Stimulated activated CD8-positive, alpha-beta memory T cell treated with anti-CD3 and anti-CD28 coated beads, Interleukin-7, amount 100 ng/mL, for 48 hours (primary cell): ENCODE results near the gene LRP8.

Experiments used
- DNase-seq, 2 donors: peaks; one replicate each; pipeline ENCODE4 v3.0.0-alpha.2; 2020; ENCODE audit warnings: low read depth in 1 of 2; ENCODE audit errors: extremely low read depth in 1 of 2

LRP8 gene

DNA sequence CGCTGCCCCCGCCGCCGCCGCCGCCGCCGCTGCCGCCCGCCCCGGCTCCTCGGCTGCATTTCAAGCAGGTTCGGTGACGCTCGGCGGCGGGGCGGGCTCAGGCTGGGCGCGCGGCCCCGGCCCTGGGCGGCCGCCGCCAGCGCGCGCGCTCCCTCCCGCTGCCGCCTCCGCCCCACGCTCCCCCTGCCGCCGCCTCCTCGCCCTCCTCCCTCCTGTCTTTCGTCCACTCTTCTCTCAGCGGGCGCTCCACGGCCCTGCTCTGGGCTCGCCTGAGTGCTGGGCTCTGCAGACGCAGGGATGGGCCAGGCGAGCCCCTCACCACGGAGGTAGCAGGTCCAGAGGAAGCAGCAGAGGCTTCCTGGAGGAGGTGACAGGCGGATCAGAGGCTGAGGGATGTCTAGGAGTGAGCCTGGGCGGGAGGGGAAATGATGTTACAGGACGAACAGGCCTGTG lies at the start of gene LRP8:
LRP8 (minus strand) TSS at position 62 of the 453 bp plus-strand sequence. CDS start 158 bp downstream, outside the sequence.
- DNase-seq, result peak; percentile 67

DNA sequence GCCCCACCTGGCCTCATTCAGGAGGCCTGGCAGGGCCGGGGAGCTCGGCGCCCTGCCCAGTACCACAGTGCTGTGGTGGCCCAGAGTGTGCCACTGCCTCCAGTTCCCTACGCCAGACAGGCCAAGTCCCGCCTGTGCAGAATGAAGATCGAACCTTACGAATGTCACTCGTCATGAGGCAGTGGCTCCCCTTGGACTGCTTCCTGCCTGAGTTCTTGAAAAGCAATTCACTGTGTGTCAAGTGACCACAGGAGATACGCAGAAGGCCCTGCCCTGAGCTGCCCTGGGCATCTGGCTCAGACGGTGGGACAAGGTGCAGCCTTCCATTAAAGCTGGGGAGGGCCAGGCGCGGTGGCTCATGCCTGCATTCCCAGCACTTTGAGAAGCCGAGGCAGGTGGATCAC lies 49.6 kb upstream of the LRP8 start:
- no peak for DNase-seq

DNA sequence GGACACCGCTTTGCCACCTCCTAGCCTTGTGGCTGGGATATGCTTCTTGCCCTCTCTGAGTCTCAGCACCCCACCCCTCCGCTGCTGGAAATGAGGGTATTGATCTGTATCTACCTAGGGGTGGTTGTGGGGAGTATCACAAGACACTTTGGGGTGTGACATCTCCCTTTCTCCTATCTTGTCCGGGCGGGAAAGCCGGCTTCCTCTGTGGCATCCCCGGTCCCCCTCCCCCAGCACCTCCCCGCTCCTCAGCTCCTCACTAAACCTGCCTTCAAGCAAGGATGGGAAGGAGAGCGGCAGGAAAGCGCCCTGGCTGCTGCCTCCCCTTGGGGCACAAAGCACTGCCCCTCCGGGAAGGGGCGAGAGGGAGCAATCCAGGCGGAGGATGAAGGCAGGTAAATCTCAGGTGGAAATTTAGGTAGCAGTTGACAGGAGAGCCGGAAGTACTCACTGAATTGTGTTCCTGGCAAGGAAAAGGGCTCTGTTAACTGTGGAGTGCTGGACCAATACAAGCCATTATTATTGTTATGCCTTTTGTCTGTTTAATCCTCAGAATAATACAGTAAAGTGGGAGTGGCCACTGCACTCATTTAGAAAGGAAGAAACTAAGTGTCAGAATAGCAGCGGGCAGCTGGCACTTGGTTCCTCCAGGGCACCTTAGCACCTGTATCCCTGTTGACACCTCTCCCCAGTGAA lies 49.0 kb upstream of the LRP8 start:
- no peak for DNase-seq

DNA sequence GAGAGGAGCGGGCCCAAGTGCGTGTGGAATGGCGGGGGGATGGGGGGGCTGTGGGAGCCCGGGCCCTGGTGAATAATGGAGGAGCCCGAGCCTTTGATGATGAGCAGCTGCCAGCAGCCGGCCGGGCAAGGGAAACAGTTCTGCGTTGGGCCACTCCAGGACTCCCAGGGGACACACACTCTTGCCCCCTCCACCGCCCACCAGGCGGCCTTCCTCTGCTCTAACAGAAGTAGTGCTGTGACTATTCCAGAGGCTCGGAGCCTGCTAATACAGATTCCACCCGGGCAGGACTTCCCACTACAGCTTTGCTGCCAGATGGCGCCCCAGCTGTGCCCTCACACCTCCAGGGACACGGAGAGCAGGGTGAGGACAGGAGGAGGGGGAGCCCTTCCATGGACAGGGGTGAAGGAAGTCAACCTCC lies 48.2 kb upstream of the LRP8 start:
- DNase-seq, result no peak

DNA sequence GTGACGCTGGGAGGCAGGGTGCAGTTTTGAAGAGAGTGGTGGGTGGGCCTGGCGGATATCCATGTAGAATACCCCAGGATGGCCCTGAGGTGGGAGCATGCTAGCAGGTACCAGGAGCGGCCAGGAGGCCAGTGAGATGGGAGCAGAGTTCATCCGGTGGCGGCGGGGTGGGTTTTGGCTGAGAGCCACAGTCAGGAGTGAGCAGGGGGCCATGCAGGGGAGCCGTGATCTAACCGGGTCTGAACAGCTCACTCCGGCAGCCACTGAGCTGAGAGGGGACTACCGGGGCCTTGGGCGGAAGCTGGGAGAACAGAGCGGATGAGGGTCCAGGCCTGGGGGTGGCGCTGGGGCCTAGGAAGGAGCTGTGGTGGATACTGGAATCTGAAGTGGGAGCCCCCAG lies 47.6 kb upstream of the LRP8 start:
- no peak for DNase-seq

DNA sequence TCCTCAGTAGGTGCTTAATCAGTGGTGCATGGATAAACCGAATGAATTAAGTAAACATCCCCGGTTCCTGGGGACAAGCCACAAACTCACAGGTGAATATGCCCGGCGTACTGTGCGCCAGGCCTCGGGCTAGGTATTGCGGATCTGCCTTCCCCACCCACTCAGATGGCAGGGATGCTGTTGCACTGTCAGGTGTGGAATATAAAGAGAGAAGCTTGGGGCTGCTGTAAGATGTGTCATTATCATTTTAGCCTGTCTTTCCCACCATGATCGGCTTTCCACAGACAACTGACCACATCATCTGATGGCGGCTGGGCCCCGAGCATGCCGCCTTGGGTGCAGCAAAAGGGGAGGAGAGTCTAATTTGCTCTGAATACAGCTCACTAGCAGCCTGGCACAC lies 45.4 kb upstream of the LRP8 start:
- DNase-seq, result no peak

DNA sequence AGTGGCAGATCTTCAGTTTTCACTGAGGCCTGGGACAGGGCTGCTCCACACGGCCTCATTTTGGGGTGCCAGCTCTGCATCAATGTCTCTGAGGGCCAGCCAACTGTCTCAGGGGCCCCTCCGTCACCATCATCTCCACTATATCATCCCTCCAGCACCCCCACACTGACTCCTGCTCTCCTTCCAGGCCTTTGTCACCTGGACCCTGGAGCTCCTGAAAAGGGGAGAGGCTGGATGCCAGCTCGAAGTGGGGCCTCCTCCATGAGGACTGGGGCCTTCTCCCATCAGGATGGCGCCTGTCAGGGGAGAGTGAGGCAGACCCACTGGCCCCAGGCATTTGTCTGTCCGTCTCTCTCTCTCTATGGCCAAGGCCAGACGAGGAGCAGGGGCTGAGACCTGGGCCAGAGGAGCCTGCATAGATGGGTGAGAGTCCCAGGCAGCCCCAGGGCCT lies 44.7 kb upstream of the LRP8 start:
- no peak for DNase-seq

DNA sequence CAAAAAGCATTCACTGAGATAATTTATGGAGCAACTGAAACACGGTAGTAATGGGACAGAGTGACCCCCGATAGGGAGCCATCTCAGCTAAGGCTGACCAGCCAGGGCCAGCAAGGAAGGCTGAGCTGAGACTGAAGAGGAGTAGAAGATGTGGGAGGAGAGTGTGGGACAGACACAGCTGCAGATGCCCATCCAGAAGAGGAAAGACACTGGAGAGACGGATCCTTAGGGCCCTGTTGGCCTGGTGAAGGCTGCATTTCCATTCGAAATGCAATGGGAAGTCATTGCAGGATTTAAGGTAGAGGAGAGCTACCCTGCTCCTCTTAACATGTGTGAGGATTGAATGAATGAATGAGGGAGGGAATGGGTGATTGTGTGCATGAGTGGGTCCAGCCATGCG lies 44.0 kb upstream of the LRP8 start:
- DNase-seq, result no peak

DNA sequence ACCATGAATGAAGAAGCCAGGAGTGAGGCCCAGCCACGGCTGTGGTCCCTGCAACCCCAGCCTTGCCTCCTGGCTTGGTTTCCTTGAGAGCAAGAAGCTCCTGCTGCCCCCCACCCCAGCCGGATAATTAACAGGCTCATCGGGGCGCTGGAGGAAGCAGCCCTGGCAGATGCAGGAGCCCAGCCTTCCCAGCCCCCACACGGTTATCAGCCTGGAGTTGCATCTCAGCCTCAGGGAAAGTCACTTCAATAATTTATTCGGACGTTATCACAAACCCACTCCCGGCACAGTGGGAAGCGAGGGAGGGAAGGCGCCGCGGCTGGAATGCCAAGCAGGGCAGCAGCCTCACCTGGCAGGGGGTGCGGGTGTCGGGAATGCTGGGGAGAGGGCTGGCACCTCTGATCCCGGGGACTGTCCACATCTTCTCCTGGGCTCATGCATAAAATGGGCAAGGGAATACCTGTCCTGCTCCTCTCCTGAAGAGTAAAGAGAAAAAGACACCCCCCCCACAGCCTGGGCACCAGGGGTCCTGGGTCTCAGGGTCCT lies 43.3 kb upstream of the LRP8 start:
- DNase-seq, result no peak

DNA sequence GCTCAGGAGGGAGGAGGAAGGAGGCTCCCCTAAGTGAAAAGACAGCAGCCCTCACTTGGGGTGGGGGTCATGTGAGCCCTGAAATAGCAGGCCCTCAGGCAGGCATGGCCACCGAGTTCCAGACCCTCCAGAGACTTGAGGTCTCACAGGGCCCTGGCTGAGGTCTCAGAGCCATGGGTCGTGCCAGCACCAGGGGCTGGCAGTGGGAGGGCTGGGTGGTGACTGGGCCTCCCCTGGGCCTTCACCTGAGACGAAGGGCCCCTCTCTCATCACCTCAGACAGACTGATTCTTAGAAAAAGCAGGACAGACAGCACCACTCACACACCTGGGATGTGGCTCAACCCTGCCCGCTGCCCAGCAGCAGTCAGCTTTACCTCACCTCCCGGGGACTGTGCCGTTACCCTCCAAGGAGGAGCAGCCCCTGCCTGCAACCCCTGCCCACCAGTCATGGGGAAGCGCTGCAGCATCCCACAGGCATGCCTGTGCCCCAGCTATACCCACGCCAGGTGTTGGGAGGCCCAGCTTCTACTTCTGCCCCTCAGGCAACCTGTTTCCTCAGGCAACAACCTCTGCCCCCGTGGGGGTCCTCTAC lies 42.6 kb upstream of the LRP8 start:
- no peak for DNase-seq

DNA sequence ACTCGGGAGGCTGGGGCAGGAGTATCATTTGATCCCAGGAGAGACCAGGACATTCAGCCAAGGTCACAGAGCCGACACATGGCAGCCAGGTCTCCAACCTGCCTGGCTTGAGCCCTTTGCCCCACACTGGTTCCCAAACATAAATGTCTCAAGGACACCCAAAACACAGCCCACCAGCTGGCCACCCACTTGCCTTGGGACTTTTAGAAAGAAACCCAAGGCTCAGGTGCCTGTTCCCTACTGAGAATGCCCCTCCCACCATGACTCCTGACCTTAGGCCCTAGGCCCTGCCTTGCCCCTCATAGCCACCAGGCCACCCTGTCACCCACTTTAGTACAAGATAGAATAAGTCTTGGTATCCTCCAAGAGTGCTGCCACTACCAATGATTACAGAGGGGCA lies 41.9 kb upstream of the LRP8 start:
- no peak for DNase-seq

DNA sequence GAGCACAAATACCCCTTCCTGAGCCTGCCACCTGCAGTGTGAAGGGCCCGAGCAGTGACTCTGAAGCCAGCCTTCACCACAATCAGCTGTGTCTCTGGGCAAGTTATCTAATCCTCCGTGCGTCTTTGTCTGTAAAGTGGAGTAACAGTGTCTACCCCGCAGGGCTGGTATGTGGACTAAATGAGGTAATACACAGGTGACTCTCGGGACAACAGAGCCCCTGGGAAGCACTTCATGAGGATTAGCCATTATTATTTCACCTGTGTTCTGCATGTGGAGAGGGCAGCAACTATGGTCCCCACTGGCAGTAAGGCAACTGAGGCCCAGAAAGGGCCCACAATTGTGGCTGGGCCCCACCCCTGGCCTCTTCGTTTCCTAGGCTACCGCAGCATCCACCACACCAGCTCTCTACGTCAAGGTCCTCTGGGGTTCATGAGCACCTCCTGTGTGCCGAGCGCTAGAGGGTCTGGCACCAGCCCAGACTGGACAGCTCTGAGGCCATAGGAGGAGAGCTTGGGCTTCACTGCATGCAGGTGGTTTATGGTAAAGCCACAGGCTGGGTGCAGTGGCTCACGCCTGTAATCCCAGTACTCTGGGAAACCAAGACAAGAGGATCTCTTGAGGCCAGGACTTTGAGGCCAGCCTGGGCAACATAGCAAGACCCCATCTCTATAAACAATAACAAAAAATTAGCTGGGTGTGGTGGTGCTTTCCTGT lies 41.3 kb upstream of the LRP8 start:
- no peak for DNase-seq

DNA sequence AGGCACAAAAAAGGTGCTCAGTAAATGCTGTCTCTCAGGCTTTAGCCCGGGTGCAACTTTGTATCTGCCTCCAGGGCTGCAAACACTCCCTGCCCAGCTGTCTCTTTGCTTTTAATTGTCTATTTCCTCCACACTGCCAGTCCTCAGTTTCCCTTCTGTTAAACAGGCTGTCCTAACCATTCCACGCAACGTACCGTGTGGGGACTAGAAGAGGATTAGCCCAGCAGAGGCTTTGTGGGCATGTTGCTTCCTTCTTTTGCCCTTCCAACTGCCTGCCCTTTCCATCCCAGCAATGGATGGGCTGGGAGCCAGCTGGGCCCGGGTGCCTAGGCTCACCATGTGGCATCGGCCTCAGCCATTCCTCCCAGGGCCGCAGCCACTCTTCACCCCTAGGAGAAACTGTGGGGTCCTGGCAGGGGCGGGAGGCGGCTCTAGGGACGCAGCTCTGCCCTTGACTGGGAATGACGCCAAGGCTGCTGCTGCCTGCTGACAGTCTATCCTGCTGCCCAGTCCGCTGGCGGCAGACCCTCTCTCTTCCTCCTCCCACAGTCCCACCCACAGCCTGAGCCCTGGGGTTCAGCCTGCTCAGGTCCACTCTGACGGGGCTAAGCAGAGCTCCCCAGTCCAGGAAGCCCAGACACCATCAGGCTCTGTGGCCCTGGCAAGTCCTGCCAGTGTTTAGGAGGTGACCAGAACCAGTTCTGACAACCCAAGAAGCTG lies 40.6 kb upstream of the LRP8 start:
- no peak for DNase-seq

DNA sequence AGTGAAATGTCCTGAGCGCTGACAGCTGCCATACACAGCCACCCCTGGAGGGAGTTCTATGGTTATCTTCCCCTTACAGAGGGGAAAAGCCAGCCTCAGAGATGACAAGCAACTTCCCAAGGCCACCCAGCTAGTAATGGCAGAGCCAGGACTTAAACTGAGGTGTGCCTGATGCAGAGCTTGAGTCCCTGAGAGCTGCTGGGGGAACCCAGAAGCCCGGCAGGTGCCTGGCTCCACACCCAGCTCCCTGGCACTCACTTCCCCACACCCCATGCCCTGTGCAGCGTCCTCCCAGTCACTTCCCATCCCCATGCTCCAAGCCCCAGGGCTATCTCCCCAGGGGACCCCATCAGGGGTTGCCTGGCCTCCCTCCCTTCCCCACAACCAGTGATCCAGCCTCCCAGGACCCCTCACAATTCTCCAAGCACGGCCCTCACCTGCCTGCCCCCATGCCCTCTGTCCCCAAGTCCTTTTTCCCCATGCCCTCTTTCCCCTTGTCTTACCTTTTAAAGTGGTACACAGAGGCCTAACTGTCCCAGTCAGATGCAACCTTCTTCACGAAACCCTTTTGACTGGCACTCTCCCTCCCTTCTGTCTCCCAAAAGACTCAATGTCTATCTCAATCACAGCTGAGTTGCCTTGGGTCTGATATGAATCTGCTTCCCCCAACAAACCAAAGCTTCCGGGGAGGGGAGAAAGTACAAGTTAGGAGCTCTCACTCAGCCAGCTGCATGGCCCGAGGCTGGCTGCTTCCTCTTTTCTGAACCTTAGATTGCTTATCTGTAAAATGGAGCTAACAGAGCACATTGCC lies 39.8 kb upstream of the LRP8 start:
- peak in 1 of 2 donors; percentile 11 for DNase-seq

DNA sequence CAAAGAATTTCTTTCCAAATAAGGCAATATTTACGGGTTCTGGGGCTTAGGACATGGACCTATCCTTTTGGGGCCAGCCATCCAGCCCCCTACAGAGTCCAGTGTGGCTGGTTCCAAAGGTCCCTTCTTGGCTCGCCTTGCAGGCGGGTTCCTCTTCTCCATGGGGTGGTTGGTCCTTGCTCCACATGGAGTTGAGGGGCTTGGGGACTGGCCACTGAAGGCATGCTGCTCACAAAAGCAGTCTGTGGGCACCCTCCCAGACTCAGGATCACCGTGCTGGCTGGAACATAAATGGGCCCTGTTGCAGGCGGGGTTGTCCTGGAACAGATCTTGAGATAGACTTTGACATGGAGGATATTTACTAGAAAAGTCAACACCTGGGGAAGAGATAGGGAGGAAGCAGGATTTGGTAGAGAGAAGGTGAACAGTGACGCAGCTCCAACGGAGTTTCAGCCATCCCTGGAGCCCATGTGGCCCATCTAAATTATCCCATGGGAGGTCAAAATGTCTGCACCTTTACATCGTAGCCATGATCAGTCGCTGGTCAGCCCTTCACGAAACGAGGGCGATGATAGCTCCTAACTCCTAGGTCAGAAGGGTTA lies 39.1 kb upstream of the LRP8 start:
- DNase-seq, result no peak

DNA sequence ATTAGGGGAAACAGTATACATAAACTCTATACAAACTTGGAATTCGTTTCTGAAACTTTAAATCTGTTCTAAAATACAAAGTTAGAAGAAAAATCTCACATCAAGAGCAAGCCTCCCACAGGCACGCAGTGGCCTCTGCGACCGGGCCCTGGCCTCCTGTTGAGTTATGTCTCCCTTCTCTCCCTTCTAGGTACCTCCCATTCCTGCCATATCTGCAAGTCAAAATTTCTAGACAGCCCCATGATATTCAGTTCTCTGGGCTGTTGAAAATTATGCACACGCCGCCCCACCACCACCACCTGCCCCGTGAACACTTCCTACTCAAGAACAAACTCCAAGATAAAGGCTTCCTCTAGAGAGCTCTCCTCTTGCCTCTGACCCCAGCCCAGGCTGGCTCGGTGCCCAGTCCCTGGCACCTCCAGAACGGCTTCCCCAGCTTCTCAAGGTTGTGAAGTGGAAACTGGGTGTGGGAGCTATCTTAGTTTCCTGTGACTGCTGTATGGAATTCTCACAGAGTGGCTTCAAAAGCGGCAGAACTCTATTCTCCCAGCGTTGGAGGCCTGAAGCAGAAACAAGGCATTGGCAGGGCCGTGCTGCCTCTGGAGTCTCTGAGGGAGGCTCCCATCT lies 37.7 kb upstream of the LRP8 start:
- DNase-seq, result no peak

DNA sequence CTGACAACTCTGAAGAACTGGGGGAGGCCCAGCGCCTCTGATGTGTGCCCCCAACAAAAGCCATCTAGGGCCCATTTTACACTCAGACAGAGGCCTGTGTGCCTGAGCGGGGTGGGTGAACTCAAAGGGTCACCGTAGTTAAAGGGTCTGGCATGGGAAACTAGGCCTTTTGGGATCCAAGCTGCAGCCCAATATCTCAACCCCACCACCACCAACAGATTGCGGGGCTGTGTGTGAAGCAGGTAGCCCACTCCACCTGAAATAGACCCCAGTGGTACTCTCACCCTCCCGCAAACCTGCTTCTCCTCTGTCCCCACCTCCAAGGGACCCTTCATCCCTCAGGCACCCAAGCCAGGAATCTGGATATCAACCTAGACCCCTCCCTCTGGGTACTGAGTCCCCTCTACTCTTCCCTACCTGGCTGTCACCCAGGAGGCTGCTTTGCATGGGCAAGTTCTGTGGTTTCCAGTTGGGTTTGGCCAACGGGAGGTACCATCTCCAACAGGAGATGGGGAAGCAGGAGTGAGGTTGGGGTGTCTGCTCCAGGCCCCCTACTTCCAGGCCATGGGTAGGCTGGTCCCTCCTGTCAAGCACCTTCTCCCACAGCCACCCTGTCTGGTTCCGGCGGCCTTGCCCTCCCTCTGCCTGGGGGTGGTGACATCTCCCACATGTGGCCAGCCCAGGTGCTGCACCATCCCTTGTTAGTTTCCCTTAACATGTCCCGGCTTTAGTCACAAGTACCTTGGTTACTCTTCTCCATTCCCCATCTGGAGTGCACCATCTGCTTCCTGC lies 35.2 kb upstream of the LRP8 start:
- DNase-seq, result no peak

DNA sequence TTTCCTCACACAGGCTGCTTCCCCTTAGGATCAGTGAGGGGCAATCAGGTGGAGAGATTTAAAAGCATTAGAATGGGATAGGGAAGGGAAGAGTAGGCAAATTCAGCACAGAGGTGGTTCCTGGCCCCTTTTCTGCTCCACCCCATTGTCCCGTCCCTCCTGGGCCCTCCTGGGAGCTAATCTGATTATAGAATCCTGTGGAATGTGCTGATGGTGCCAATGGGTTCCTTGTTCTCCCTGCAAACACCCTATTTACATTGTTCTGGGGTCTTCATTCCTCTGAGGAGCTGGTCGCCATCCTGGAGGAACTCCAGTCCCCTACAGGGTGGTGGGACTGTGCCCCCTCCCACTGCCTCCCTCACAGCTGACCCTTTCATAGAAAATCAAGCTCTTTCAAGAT lies 34.4 kb upstream of the LRP8 start:
- DNase-seq, result no peak

DNA sequence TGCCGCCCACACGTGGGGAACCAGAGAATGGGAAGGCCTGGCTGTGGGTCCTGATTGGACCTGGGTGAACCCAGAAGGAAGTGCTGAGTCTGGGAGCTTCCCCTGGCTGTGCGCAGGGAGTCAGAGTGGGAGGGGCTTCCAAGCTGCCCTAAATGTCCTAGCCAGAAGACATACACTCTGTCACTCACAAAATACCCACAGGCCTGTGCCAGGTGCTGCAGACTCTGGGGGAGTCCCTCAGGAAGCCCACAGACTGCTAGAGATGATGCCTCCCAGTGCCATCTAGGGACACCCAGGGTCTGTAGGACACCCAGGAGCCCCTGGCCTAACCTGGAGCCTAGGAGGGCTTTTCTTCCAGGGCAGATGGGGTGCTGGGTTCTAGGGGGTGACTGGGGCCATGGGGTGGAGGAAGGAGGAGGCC lies 33.7 kb upstream of the LRP8 start:
- DNase-seq, result no peak
